Measurements from ENCODE around the gene CAMK2D.

Gene CAMK2D

GRCh38 chr4:113646442-113646822, 115.1 kb downstream of the CAMK2D start (continued):
- TF ChIP-seq TSHZ2 (CRISPR knock-in tag; IDR thresholded peaks at IDR 0.05): no peak

GRCh38 chr4:113645771-113646441, 115.6 kb downstream of the CAMK2D start:
- no peak for TF ChIP-seq ZNF70 (CRISPR knock-in tag; IDR thresholded peaks at IDR 0.05)
- TF ChIP-seq ISL1 (CRISPR knock-in tag; IDR thresholded peaks at IDR 0.05): peak; percentile 51; the same call in 1 of the 2 replicates
- peak; percentile 80 for ATAC-seq

- no peak for ATAC-seq
- TF ChIP-seq ISL1 (CRISPR knock-in tag; IDR thresholded peaks at IDR 0.05) (no peak), TSHZ2 (CRISPR knock-in tag; IDR thresholded peaks at IDR 0.05) (no peak), PATZ1 (CRISPR knock-in tag; IDR thresholded peaks at IDR 0.05; ENCODE audit: borderline replicate concordance) (no peak), TOX (CRISPR knock-in tag; IDR thresholded peaks at IDR 0.05; ENCODE audit: borderline replicate concordance) (no peak), CSDC2 (CRISPR knock-in tag; IDR thresholded peaks at IDR 0.05) (no peak), RARB (CRISPR knock-in tag; IDR thresholded peaks at IDR 0.05) (no peak), ZNF70 (CRISPR knock-in tag; IDR thresholded peaks at IDR 0.05) (no peak), ZFP30 (CRISPR knock-in tag; IDR thresholded peaks at IDR 0.05) (no peak), CSRNP3 (CRISPR knock-in tag; IDR thresholded peaks at IDR 0.05) (no peak), ESRRG (CRISPR knock-in tag; IDR thresholded peaks at IDR 0.05) (no peak), ZC3H10 (CRISPR knock-in tag; IDR thresholded peaks at IDR 0.05) (no peak), POU6F1 (CRISPR knock-in tag; IDR thresholded peaks at IDR 0.05; ENCODE audit: borderline replicate concordance, low read depth) (no peak), SNAI2 (CRISPR knock-in tag; IDR thresholded peaks at IDR 0.05) (no peak), OSR1 (CRISPR knock-in tag; IDR thresholded peaks at IDR 0.05) (no peak), BACH2 (CRISPR knock-in tag; IDR thresholded peaks at IDR 0.05; ENCODE audit: borderline replicate concordance) (no peak), ZNF565 (CRISPR knock-in tag; conservative IDR thresholded peaks at IDR 0.05; ENCODE audit: low read depth) (no peak), ZNF8 (CRISPR knock-in tag; IDR thresholded peaks at IDR 0.05) (no peak), TCF4 (CRISPR knock-in tag; IDR thresholded peaks at IDR 0.05; ENCODE audit: borderline replicate concordance) (no peak)
Observed at GRCh38 chr4:113645288-113645687, 116.2 kb downstream of the CAMK2D start.
